GM18499 (cell line): ENCODE results near the gene TEX28.
"Not testable (repeated sequence)": the region's sequence is repeated elsewhere in the genome, so short reads cannot be mapped to it uniquely, and the experiment has no call there.

Experiments
- ATAC-seq: cut with Tn5 transposase; IDR thresholded peaks from one replicate; pipeline ENCODE4 v1.9.1; 2021; ENCODE audit warnings: moderate number of reproducible peaks; ENCODE audit not compliant: insufficient read depth, unreplicated experiment

Gene TEX28

DNA sequence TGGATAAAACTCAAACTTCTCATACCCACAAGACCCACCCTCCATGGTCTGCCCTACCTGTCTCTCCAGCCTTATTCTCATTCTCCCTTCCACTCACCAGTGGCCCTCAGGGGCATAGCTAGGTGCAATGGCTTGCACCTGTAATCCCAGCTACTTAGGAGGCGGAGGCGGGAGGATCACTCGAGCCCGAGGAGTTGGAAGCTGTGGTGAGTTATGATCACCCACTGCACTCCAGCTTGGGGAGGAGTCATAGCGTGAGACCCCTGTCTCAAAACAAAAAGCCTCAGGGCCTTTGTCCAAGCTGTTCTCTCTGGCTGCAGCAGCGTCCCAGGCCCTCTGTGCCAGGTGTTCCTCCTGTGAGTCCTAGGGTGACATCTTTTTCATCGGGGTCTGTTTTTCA, 17.2 kb upstream of the TEX28 start:
- no peak for ATAC-seq

DNA sequence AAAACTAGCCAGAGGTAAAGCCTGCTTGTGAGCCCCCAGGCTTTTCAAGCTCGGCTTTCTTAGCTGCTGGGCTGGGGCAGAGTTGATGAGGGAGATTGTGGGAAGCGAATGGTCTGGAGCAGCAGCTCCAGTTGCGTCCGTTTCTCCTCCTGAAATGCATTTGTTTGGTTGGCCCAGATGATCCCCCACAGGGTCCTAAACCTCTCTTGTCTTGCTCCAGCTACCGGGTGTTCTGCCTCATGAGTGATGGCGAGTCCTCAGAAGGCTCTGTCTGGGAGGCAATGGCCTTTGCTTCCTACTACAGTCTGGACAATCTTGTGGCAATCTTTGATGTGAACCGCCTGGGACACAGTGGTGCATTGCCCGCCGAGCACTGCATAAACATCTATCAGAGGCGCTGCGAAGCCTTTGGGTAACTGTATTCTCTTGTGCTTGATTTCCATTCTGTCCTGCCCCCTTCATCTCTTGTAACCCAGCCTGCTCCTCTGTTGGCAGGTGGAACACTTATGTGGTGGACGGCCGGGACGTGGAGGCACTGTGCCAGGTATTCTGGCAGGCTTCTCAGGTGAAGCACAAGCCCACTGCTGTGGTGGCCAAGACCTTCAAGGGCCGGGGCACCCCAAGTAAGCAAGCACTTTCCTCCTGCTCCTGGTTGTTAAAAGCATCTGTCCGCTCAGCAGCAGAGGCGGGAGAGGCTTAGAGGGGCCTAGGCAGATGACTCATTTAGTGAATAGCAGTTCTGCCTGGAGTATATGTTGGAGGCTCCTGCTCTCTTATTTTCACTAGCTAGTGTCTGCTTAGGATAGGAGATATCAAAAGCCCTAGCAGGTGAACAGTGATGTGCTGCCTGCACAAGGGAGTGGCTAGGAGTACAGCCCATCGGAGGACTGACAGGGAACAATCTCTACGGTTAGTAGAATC, 16.0 kb upstream of the TEX28 start:
- ATAC-seq = no peak

DNA sequence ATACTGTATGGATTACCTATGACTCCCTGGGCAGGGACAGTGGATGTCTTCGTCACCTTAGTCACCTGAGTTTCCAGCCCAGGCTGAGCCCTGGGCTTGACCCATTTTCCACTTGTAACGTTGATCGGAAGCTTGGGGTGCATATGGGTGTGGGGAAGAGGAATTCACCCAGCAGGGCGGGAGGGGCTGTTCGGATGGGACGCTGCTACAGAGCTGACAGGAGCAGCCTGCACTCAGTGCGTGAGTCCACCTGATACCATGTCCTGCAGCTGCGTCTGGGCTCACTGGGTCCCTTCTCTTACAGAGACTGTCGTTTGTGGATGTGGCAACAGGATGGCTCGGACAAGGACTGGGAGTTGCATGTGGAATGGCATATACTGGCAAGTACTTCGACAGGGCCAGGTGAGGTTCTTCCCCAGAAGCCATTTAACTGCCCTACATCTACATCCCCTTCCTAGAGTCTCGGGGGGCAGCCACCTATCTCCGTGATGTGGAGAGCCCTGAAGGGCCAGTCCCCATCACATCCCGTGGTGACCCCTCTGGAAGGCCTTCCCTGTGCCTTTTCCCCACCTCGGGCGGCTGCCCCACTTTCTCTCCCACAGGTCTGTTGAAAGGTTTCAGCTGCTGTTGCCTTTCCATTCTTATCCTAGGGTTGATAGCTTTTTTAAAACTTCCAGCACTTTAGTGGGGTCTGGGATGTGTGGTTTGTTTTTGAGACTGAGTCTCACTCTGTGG, 14.3 kb upstream of the TEX28 start:
- ATAC-seq = no peak

- ATAC-seq = no peak
These were observed 13.4 kb upstream of the TEX28 start for GRCh38 chrX:154308108-154308946.

DNA sequence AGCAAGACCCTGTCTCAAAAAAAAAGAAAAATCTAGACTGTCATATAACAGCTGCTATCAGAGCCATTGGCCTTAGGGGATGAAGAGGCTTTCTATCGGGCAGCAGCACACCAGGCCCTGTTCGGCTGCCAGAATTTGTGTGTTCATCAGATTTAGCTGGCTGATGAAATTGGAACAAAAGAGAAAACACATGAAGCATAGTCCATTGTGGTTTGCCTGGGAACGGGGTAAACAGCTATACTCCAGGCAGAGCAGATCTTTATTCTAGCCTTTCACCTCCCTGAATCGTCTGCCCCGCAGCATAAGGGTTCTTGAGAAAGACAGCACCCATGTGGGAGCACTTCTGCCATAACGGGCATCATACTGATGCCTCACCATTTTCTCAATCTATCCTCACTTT, 12.3 kb upstream of the TEX28 start:
- no peak for ATAC-seq

- no peak for ATAC-seq
These were observed 10.7 kb upstream of the TEX28 start for GRCh38 chrX:154305541-154306205.

GRCh38 chrX:154304846-154305245, 9.9 kb upstream of the TEX28 start:
- ATAC-seq = no peak

DNA sequence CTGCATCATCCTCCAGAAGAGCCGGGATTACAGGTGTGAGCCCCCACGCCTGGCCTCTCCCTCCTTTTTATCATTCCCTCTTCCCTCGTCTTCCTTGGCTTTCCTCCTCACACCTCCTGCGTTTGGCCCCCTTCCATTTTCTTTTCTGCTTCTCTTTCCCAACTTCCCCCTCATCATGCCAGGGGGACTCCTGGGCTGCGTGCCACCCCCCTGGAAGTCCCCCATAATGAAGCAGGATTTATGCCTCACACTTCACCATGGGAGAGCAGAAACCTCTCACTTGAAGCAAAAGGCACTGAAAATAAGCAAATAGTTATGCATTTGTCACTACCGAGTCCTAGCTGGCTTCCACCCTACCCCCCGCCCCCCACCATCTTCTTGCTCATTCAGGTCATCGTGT, 8.6 kb upstream of the TEX28 start:
- no peak for ATAC-seq

- not testable (repeated sequence) for ATAC-seq
These were observed 8.1 kb upstream of the TEX28 start for GRCh38 chrX:154302998-154303397.

- ATAC-seq = no peak
These were observed 5.9 kb upstream of the TEX28 start for GRCh38 chrX:154300816-154301215.

GRCh38 chrX:154298312-154298711, 3.4 kb upstream of the TEX28 start:
- no peak for ATAC-seq

DNA sequence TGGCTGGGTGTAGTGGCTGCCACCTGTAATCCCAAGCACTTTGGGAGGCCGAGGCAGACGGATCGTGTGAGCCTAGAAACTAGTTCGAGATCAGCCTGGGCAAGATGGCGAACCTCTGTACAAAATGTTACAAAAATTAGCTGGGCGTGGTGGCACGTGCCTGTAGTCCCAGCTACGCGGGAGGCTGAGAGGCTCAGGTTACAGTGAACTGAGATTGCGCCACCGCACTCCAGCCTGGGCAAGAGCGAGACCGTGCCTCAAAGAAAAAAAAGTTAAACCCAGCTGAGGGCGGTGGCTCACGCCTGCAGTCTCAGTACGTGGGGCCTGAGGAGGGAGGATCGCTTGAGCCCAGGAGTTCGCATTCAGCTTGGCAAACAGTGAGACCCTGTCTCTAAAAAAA, 1.8 kb upstream of the TEX28 start:
- ATAC-seq = no peak

- no peak for ATAC-seq
These were observed 863 bp upstream of the TEX28 start, which contains the start of gene TKTL1 for GRCh38 chrX:154295664-154296310. Gene TKTL1 (plus strand): TSS chrX:154295795. CDS start chrX:154295860, 65 bp downstream.

DNA sequence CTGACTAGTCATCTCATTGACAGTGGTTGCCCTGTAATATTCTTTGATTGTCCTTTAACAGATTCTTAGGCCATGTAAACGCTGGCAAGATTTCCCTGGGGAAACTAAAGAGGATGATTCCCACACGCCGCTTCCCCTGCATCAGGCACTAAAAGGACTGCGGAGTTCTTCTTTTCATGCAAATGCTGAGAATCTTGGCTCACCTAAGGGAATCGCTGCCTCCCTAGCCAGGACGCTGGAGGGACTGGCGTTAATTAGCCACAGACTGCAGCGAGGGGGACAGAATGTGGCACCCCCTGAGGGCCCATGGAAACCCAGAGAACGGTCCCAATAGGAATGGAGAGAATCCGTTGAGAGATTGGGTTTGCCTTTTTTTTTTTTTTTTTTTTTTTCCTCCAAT, 8.5 kb downstream of the TEX28 start:
- ATAC-seq = not testable (repeated sequence)

DNA sequence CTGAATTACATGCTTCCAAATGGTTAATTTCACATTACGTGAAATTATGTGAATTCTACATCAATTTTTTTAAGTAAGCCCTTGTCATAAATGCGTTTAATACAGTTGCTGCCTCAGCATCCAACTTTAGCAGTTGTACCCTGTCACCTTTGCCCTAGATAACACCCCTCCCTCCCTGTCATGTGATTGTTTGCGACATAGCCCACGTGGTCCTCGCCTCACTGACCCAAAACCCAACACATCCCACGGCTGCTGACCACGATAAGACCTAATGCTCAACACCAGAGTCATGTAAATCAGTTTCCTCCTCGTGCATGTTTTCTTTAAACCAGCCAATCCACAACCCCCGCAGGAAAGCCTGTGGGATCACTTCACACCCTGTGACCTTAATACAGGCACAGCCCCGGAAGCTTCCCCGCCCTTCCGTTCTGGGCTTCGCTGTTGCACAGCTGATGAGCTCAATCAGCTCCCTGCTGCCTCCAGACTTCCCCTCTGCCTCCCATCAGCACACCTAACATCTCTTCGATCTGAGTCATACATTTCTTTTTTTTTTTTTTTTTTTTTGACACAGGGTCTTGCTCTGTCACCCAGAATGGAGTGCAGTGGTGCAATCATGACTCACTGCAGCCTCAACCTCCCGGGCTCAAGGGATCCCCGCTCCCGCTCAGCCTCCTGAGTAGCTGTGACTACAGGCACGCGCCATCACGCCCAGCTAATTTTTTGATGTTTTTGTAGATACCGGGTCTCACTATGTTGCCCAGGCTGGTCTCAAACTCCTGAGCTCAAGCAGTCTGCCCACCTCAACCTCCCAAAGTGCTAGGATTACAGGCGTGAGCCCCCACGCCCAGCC, 10.2 kb downstream of the TEX28 start:
- ATAC-seq = peak; percentile 79

DNA sequence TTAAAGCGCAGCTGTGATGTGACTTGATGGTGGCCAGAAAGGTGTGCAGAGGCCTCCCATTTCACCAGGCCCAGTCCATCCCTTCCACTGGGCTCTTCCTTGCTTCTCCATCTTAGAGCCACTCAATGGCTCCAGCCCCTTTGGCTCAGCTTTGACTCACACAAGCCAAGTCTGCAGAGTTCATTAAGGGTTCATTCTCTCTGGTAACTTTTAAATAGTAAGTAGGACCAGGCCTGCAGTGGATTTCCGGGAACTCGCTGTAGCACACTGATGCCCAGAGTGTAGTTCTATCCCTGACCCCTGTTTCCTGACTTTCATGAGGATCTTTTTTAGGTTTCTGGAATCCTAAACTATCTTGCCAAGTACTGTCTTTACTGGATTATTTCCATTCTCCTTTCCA, 25.7 kb downstream of the TEX28 start:
- ATAC-seq = not testable (repeated sequence)

GRCh38 chrX:154263072-154263471, 31.9 kb downstream of the TEX28 start:
- ATAC-seq = not testable (repeated sequence)

- not testable (repeated sequence) for ATAC-seq
These were observed 36.2 kb downstream of the TEX28 start for GRCh38 chrX:154258711-154259110.

DNA sequence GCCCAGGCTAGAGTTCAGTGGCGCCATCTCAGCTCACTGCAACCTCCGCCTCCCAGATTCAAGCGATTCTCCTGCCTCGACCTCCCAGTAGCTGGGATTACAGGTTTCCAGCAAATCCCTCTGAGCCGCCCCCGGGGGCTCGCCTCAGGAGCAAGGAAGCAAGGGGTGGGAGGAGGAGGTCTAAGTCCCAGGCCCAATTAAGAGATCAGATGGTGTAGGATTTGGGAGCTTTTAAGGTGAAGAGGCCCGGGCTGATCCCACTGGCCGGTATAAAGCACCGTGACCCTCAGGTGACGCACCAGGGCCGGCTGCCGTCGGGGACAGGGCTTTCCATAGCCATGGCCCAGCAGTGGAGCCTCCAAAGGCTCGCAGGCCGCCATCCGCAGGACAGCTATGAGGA, 37.6 kb downstream of the TEX28 start, which contains the start of gene OPN1MW3:
TSS of gene OPN1MW3 (plus strand) at position 301 of the 400 bp plus-strand sequence. CDS start at position 339, 38 bp downstream.
- not testable (repeated sequence) for ATAC-seq
